ENCODE data around the gene WNT3. TPM values are rescaled to one million over a fixed set of nuclear protein-coding genes. Genes with fewer than 3 reads are reported as not detected.

The WNT3 gene
- total RNA-seq, 1 donor from 2014 or later, result 0.91 TPM

GRCh38 chr17:46726206-46726605, 92.3 kb downstream of the WNT3 start:
- intact Hi-C loops (cut with DNase I), result no loop called here
- no peak for DNase-seq
- ATAC-seq (ENCODE audit: poor library complexity), result no peak

- intact Hi-C loops (cut with DNase I), result no loop called here
- no peak for ATAC-seq (ENCODE audit: poor library complexity)
- no peak for DNase-seq
Measured at GRCh38 chr17:46722662-46723285, 95.7 kb downstream of the WNT3 start.

- intact Hi-C loops (cut with DNase I), result no loop called here
- DNase-seq, result no peak
- ATAC-seq (ENCODE audit: poor library complexity), result no peak
Measured at GRCh38 chr17:46720408-46720807, 98.1 kb downstream of the WNT3 start.

DNA sequence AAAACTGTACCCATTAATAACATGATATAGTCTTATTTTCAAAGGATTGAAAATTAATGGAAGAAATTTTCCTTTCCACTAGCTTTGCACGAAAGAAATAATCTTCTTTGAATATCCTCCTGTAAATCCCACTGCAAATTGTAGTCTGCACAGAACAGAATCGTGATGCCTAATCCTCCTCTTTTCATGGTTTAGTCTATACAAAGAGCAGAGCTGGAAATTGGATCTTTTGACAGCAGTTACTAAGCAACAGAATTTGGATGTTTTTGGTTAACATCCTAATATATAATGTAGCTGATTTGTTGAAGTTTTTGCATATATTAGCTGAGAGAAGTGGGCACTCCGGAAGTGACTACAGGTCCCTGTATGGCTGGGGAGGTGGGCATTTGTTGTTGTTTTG, 98.6 kb downstream of the WNT3 start:
- ATAC-seq (ENCODE audit: poor library complexity), result no peak
- intact Hi-C loops (cut with DNase I), result no loop called here

DNA sequence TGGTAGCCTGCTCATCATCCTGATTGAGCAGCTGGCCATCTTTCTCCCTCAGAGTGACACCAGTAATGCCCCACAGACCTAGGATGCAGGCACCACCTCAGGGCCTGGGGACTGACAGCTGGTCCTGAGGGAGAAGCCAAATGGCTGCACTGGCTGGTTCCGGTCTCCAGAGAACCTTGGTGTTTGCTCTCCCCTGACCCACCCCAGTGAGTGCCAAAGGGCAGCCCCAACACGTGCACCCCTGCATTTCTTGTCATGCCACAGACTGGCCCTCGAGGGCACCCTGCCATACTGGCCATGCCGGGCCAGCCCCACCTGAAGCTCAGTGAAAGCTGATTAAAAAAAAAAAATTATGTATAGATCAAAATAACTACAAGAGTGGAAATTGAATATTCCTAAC, 100.5 kb downstream of the WNT3 start:
- DNase-seq, result no peak
- no peak for ATAC-seq (ENCODE audit: poor library complexity)
- intact Hi-C loops (cut with DNase I), result no loop called here

More for the DNA sequence above, 98.6 kb downstream of the WNT3 start:
- DNase-seq, result no peak

Other genes with a start within 250 kb of the WNT3 start
- gene ARL17A, start 239.0 kb downstream of the WNT3 start, total RNA-seq, result 9.8 TPM
- 23.2 TPM for gene NSF, start 228.0 kb downstream of the WNT3 start, total RNA-seq
- gene WNT9B, start 32.9 kb upstream of the WNT3 start, total RNA-seq, result 0.13 TPM
- gene GOSR2, start 104.5 kb upstream of the WNT3 start, total RNA-seq, result 32.0 TPM
- not detected for gene RPRML, start 160.6 kb upstream of the WNT3 start, total RNA-seq